GM20000 (cell line): ENCODE results near the gene MTHFSD.

ENCODE experiments used
- DNase-seq: peaks from one replicate; pipeline ENCODE4 v3.0.0; 2012; ENCODE audit warnings: low spot score
- CTCF ChIP-seq: IDR thresholded peaks from 2 replicates; pipeline ENCODE4 v1.5.1; 2012; ENCODE audit warnings: mild to moderate bottlenecking, control low read depth; ENCODE audit errors: extremely low read depth, missing control alignments

Gene MTHFSD

GRCh38 chr16:86534779-86535615 lies 20.0 kb downstream of the MTHFSD start:
- no peak for DNase-seq
- no peak for TF ChIP-seq CTCF

- DNase-seq = no peak
- TF ChIP-seq CTCF = no peak
Measured at GRCh38 chr16:86533767-86534351, 21.2 kb downstream of the MTHFSD start.

GRCh38 chr16:86533076-86533475 lies 22.0 kb downstream of the MTHFSD start:
- TF ChIP-seq CTCF = no peak
- DNase-seq = no peak

GRCh38 chr16:86532526-86532815 lies 22.6 kb downstream of the MTHFSD start:
- TF ChIP-seq CTCF = no peak
- no peak for DNase-seq

GRCh38 chr16:86531641-86532525 lies 23.2 kb downstream of the MTHFSD start:
- TF ChIP-seq CTCF = no peak
- no peak for DNase-seq

- no peak for DNase-seq
- no peak for TF ChIP-seq CTCF
Measured at GRCh38 chr16:86531191-86531545, 23.9 kb downstream of the MTHFSD start.
